ENCODE results near the gene GSG1L. TPM values are rescaled to one million over a fixed set of nuclear protein-coding genes. Genes with fewer than 3 reads are reported as not detected.

Gene GSG1L
- total and polyA plus RNA-seq, 2 of the 13 experiments (the other 11 are each of a cell fraction or from before 2014, with no cell fraction given) = not detected

- TF ChIP-seq MLXIP (CRISPR knock-in tag; IDR thresholded peaks at IDR 0.05; ENCODE audit: borderline replicate concordance) (no peak), MTERF4 (CRISPR knock-in tag; IDR thresholded peaks at IDR 0.05) (no peak), PHB2 (IDR thresholded peaks at IDR 0.05; ENCODE audit: partially characterized antibody) (no peak), ZNF597 (CRISPR knock-in tag; IDR thresholded peaks at IDR 0.05) (no peak), SP4 (CRISPR knock-in tag; IDR thresholded peaks at IDR 0.05) (no peak)
These were observed 160.4 kb downstream of the GSG1L start (continued) for GRCh38 chr16:27903046-27903655.

GRCh38 chr16:27902551-27902950 is 161.0 kb downstream of the GSG1L start:
- no peaks in the 10 kb centered on the region for H3K9me3 ChIP-seq (ENCODE audit: low read length)
- no TSS peak for BruUV-seq (replicated peaks)
- WGBS (ENCODE audit: low lambda C conversion rate) = 10% methylated on average over 7 of the region's 8 CpGs
- no peak overlapping the region for H3K4me3 ChIP-seq (replicated peaks in 1 of 3; ENCODE audit: insufficient read depth in 1 of 3, low read depth in 2 of 3, low read length in 3 of 3)
- no peaks in the 10 kb centered on the region for H3K79me2 ChIP-seq (ENCODE audit: insufficient read depth, low read length)
- no peak overlapping the region for H2AFZ ChIP-seq (ENCODE audit: low read length)
- peaks cover 4% of the 10 kb centered on the region; the same call in 1 of the 2 replicates for H4K20me1 ChIP-seq (ENCODE audit: insufficient read depth, low read length)
- no peaks in the 10 kb centered on the region for H3K36me3 ChIP-seq (replicated peaks in 1 of 2; ENCODE audit: control insufficient read depth in 1 of 2, insufficient read depth in 2 of 2, low read length in 2 of 2)
- H3K9ac ChIP-seq (ENCODE audit: insufficient read depth, low read depth, low read length) = no peak overlapping the region
- CTCF ChIA-PET (ENCODE audit: low intra/inter-chr PET ratio, low total read pairs) = no interaction called here
- no peaks in the 10 kb centered on the region for H3K4me1 ChIP-seq (ENCODE audit: insufficient read depth, low read length)
- H3K27ac ChIP-seq (ENCODE audit: extremely low read length, insufficient read depth, low read length) = no peak overlapping the region
- H3K27me3 ChIP-seq (ENCODE audit: control insufficient read depth in 1 of 2, insufficient read depth in 2 of 2, low read length in 2 of 2) = peaks cover 4 to 66% of the 10 kb centered on the region in 2 experiments; a peak in 3 of 5 replicates
- FAIRE-seq (no peak), DNase-seq (ENCODE audit: low spot score) (no peak), ATAC-seq (no peak)
- H3K4me2 ChIP-seq (ENCODE audit: low read depth, low read length) = no peak overlapping the region
- POLR2A ChIA-PET = no interaction called here
- intact Hi-C loops (cut with micrococcal nuclease; ENCODE audit: unreplicated experiment) = no loop called here
- in situ Hi-C loops (cut with HindIII; ENCODE audit: extremely low pct_ligation_motif_present, low pct_unique_long_range_greater_than_20kb) = no loop called here
- TF ChIP-seq ATF6 (CRISPR knock-in tag; conservative IDR thresholded peaks at IDR 0.05) = no peak
- no peak for TF ChIP-seq KLF13 (CRISPR knock-in tag; IDR thresholded peaks at IDR 0.05)
- TF ChIP-seq ZBTB10 (CRISPR knock-in tag; IDR thresholded peaks at IDR 0.05; ENCODE audit: borderline replicate concordance) = no peak
- TF ChIP-seq JDP2 (CRISPR knock-in tag; IDR thresholded peaks at IDR 0.05; ENCODE audit: borderline replicate concordance) = no peak
- TF ChIP-seq MATR3 (CRISPR knock-in tag; IDR thresholded peaks at IDR 0.05) = no peak
- no peak for TF ChIP-seq CHD2 (IDR thresholded peaks at IDR 0.05; ENCODE audit: low read depth, low read length)
- no peak for TF ChIP-seq TRIM24 (CRISPR knock-in tag; IDR thresholded peaks at IDR 0.05)
- TF ChIP-seq RFX1 (IDR thresholded peaks at IDR 0.05) = no peak
- TF ChIP-seq SIN3B (IDR thresholded peaks at IDR 0.05; ENCODE audit: low read length) = no peak

Data from HepG2 (cell line).